ENCODE results near the gene ARPC5L.

Gene ARPC5L

GRCh38 chr9:124869986-124870560 lies 8.1 kb downstream of the ARPC5L start:
- DNase-seq (ENCODE audit: extremely low read depth, low read depth), result no peak
- no peak for TF ChIP-seq CTCF (IDR thresholded peaks at IDR 0.05; ENCODE audit: low read depth, low read length)

- no peak for TF ChIP-seq CTCF (IDR thresholded peaks at IDR 0.05; ENCODE audit: low read depth, low read length)
- no peak for DNase-seq (ENCODE audit: extremely low read depth, low read depth)
Observed at GRCh38 chr9:124870723-124871122, 8.8 kb downstream of the ARPC5L start.

GRCh38 chr9:124871156-124871561 lies 9.2 kb downstream of the ARPC5L start:
- no peak for TF ChIP-seq CTCF (IDR thresholded peaks at IDR 0.05; ENCODE audit: low read depth, low read length)
- DNase-seq (ENCODE audit: extremely low read depth, low read depth), result no peak

- DNase-seq (ENCODE audit: extremely low read depth, low read depth), result no peak
- TF ChIP-seq CTCF (IDR thresholded peaks at IDR 0.05; ENCODE audit: low read depth, low read length), result no peak
Observed at GRCh38 chr9:124873664-124874063, 11.7 kb downstream of the ARPC5L start.

- TF ChIP-seq CTCF (IDR thresholded peaks at IDR 0.05; ENCODE audit: low read depth, low read length), result no peak
- no peak for DNase-seq (ENCODE audit: extremely low read depth, low read depth)
Observed at GRCh38 chr9:124875501-124875900, 13.6 kb downstream of the ARPC5L start.

- DNase-seq (ENCODE audit: extremely low read depth, low read depth), result no peak
- TF ChIP-seq CTCF (IDR thresholded peaks at IDR 0.05; ENCODE audit: low read depth, low read length), result no peak
Observed at GRCh38 chr9:124877021-124877782, 15.3 kb downstream of the ARPC5L start.

GRCh38 chr9:124878021-124878420 lies 16.1 kb downstream of the ARPC5L start:
- DNase-seq (ENCODE audit: extremely low read depth, low read depth), result no peak
- no peak for TF ChIP-seq CTCF (IDR thresholded peaks at IDR 0.05; ENCODE audit: low read depth, low read length)
